NCI-H69 (cell line): Measurements from ENCODE around the gene FUOM.

Experiments used
- DNase-seq: peaks from one replicate; lab custom pipeline; 2025; lab: John Stamatoyannopoulos, UW

The FUOM gene

DNA sequence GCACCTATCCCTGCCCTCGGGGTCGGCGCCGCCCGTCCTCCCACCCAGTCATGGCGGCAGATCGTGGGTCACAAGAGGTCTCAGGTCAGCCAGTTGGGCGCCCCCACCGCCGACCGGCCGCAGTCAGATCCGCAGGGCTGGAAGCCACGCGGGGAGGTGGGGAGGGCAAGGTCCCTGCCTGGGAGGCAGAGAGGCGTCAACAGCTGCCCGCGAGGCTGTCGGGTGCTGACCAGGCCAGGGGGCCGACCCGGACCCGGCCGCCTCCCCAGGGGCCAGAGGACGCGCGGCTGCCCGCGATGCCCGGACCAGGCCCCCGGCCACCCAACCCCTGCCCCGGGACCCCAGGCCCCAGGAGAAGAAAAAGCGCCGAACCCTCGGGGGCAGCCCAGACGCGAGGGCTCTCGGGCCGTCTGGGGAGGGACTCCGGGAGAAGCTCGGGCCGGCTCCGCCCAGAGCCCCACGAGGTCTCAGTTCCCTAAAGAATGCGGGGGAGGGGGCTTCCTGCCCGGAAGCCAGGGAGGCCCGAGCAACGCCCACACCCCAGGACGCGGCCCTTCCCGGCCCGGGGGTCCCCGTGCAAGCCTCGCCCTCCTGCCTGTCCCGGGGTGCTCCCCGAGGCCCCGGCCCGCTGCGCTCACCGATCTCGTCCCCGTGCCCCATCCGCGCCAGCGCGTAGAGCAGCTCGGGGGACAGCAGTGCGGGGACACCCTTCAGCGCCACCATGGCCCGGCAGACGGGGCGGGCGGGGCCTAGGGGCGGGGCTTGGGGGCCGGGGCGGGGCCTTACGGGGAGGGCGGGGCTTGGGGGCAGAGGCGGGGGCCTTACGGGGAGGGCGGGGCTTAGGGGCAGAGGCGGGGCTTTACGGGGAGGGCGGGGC is at the start of gene FUOM:
Gene FUOM (minus strand): TSS at position 735 of the 877 bp plus-strand sequence. CDS start 12 bp downstream, at position 723.
- peak; percentile 75 for DNase-seq

- no peak for DNase-seq
Measured at GRCh38 chr10:133405844-133406527, 48.2 kb upstream of the FUOM start.

- no peak for DNase-seq
Measured at GRCh38 chr10:133405272-133405671, 47.5 kb upstream of the FUOM start.

DNA sequence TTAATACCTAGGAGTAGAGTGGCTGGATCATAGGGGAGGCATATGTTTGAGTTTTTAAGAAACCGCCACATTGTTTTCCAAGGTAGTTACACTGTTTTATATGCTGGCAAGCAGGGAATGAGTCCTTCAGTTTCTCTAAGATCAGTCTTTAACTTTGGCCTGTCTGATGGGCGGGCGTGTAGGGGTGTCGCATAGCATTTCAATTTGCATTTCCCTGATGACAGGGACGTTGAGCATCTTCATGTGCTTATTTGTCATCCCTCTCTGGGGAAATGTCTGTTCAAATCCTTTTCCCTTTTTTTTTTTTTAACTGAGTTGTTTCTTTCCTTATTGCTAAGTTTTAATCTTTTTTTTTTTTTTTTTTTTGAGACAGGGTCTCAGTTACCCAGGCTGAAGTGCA is 46.0 kb upstream of the FUOM start:
- DNase-seq: no peak

DNA sequence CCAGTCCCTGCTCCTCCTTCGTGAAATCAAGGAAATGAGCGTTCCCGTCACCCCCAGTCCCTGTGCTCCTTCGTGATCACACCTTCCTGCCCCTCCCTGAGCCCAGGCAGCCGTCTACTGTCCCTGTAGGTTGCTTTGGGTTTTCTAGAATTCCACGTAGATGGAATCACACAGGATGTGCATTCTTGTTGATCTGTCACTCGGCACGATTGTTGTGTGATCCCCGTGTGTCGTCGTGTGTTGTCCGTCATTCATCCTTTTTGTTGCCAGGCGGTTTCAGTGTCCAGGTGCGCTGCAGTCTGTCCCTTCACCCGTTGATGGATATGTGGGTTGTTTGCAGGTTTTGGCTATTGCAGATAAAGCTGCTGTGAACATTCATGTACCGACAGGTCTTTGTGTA is 45.5 kb upstream of the FUOM start:
- no peak for DNase-seq

DNA sequence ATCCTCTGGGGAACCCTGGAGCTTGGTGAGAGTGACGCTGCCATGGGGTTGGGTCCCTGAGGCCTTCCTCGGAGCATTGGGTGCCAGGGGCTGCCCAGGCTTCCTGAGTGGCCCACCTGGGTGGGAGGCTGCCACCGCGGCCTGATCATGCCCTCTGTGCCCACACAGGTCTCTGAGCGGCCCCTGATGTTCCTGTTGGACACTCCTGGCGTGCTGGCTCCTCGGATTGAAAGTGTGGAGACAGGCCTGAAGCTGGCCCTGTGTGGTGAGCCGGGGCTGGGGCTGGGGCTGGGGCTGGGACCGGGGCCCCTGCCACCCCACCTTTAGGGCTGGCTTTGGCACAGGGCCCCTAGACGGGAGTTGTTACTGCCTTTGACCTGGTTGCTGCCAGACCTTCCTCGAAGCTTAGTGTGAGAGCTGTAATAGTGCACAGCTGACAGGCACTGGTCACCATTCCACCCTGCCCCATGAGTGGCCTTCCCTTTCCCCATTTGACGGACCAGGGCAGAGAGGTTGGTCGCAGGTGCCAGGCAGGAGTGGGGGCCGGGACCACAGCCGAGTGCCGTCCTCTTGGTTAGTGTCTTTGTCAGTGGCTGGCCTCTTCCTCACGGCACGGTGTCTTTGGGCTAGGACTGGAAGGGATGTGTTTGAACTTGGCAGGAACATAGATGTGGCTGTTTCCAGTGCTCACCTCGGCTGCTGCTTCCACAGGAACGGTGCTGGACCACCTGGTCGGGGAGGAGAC is 44.3 kb upstream of the FUOM start:
- DNase-seq: no peak

DNA sequence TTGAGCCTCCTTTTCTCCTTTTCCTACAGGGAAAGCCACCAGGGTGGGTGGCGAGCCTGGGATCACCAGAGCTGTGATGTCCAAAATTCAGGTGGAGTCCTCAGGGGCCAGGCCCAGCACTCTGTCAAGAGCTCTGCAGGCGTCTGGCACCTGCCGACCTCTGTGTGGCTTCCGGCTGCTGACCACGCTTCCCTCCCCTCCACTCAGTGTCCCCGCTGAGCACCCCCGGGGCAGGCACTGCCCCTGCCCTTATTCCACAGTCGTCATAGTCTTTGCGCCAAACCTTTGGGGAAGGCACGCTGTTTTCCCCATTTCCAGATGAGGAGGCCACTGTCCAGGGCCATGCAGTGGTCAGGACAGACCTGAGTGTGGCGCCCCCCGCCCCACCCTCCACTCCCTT is 43.7 kb upstream of the FUOM start:
- no peak for DNase-seq

GRCh38 chr10:133400624-133401424 is 43.0 kb upstream of the FUOM start:
- DNase-seq: no peak

GRCh38 chr10:133399123-133399601 is 41.3 kb upstream of the FUOM start:
- DNase-seq: no peak

GRCh38 chr10:133397938-133398337 is 40.1 kb upstream of the FUOM start:
- DNase-seq: no peak

- no peak for DNase-seq
Measured at GRCh38 chr10:133396035-133396624, 38.3 kb upstream of the FUOM start.

- DNase-seq: no peak
Measured at GRCh38 chr10:133394801-133395221, 37.0 kb upstream of the FUOM start.

DNA sequence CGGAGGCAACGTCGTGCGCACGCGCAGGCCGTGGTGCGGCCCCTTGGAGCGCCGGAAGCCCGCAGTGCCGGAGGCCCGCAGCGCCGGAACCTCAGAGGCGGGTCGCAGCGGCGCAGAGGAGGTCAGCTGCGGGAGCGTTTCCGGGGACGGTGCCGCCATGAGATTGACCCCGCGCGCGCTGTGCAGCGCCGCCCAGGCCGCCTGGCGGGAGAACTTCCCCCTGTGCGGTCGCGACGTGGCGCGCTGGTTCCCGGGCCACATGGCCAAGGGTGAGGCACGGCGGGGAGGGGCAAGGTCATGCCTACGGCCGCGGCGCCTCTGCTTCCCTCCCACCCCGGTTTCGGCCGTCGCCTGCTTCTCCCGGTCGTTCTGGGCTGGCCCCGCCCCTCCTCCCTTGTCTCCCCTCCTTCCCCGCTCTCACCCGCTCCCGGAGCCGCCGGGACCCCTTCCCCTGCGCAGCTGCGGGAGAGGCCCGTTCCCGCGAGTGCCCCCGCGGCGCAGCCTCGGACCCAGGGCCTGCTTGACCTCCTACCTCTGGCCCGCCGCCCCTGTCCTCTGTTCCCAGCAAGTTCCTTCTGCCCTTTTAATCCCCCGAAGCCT is 36.3 kb upstream of the FUOM start, which contains the start of gene MTG1:
Gene MTG1 (plus strand): TSS at position 94 of the 600 bp plus-strand sequence. CDS start 64 bp downstream, at position 158.
- peak; percentile 93 for DNase-seq

DNA sequence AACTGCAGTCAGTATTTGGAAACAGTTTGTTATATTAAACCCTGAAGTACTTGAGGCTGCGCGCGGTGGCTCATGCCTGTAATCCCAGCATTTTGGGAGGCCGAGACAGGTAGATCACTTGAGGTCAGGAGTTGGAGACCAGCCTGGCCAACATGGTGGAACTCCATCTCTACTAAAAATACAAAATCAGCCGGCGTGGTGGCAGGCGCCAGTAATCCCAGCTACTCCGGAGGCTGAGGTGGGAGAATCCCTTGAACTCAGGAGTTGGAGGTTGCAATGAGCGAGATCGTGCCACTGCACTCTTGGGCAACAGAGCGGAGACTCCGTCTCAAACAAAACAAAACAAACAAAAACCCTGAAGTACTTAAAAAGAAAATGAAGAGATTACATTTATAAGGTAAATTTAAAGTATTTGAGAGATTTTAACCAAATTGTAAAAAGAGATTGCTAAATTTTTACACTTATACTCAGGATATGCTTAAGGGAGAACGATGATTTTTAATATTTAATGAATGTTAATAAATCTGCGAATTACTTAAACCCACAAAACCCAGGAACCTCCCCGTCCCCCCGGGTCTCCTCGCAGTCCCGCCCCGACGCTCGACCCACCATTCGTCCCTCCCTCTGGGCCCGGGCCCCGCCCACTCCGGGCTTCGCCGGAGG is 35.7 kb upstream of the FUOM start:
- no peak for DNase-seq

DNA sequence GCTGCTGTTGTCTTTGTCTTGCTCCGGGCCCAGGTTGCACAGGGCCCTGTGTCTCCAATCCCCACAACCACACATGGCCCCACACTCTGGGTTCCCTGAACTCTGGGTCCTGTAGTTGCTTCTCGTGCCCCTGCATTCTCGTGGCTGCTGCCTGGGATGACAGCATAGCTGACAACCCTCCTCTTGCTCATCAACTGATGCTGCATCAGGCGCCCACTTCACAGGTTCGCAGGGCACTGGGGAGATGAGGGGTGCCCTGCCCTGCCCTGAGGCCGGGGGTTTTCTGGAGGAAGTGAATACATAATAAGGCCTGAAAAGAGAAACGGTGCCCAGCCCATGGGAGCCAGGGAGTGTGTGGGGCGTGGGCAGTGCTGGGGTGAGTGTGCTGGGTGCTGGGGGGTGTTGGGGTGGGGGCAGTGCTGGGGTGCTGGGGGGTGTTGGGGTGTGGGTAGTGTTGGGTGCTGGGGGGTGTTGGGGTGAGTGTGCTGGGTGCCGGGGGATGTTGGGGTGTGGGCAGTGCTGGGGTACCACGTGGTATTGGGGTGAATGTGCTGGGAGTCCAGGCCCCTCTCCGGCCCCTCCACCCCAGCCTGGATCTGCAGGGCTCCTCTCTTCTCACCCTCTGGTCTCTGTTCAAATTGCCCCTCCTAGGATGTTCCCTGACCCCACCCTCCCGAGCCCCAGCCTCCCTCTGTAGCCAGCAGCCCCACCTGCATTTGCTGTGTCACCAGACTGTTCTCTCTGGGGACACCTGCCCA is 34.1 kb upstream of the FUOM start:
- DNase-seq: no peak

DNA sequence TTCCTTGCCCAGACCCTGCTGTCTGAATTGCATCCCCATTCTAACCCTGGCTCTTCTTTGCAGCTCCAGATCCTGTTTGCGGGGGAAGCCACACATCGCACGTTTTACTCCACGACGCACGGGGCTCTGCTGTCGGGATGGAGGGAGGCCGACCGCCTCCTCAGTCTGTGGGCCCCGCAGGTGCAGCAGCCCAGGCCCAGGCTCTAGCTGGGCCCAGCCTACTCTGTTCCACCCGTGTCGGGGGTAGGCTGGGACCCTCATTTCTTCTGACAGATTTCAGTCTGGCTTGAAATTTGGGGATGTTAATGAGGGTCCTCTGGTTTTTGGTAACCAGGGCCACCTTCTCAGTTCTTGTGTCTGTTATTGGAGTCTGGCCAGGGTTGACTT is 33.4 kb upstream of the FUOM start:
- DNase-seq: no peak

GRCh38 chr10:133390597-133391248 is 32.9 kb upstream of the FUOM start:
- DNase-seq: no peak

GRCh38 chr10:133388973-133389818 is 31.4 kb upstream of the FUOM start:
- DNase-seq: peak; percentile 44
